COLO668 (cell line): ENCODE data around the gene DAAM1.

Experiments used
- DNase-seq: peaks from one replicate; lab custom pipeline; 2025; ENCODE audit not compliant: unreplicated experiment; lab: John Stamatoyannopoulos, UW

DAAM1 gene

DNA sequence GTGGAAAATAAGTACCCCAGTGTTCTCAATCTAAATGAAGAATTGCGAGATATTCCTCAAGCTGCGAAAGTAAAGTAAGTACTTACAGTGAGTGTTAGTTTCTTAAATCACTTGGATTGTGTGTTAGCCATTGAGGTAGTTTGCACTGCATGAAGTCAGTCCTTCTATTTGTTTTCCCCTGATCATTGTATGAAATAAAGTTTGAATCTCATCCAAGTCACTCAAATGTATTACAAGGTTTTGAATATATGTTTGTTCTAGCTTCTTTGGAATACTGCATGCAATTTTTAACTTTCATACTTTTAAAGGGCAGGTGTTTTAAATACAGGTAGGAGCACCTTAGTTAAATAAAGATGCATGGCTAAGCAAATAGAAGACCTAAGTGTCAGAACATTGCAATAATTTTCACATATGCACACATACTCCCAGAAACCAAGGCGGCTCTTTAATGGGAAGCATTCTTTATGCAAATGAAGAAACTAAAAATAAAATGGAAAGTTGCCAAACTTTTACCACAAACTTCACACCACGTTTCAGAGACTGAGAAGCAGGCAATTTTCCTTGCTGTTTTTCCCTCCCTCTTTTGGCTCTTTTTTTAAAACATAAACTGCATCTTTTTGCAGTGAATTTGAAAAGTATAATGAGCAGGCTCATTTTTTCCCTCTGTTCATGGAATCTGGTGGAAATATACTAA lies 171.1 kb downstream of the DAAM1 start:
- no peak for DNase-seq

DNA sequence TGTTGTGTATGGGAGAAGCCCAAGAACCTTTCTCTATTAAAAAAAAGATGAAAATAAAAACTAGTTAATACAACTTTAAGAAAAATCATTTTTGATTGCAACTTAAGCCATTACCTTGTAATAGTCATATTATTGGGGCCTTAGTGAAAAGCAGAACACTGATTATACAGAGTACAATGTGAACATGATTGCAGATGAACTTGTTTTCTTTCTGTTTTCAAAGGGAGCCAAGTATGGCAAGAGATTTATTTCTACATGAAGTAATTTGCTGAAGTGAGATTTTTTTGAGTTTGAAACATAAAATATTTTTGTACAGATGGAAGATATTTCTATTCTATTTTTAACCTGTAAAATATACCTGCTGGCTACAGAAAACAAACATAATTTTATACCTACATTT lies 171.8 kb downstream of the DAAM1 start:
- DNase-seq, result no peak

- peak; percentile 97 for DNase-seq
These were observed 172.7 kb downstream of the DAAM1 start for GRCh38 chr14:59360923-59361794.

GRCh38 chr14:59362513-59362912 lies 174.0 kb downstream of the DAAM1 start:
- no peak for DNase-seq

DNA sequence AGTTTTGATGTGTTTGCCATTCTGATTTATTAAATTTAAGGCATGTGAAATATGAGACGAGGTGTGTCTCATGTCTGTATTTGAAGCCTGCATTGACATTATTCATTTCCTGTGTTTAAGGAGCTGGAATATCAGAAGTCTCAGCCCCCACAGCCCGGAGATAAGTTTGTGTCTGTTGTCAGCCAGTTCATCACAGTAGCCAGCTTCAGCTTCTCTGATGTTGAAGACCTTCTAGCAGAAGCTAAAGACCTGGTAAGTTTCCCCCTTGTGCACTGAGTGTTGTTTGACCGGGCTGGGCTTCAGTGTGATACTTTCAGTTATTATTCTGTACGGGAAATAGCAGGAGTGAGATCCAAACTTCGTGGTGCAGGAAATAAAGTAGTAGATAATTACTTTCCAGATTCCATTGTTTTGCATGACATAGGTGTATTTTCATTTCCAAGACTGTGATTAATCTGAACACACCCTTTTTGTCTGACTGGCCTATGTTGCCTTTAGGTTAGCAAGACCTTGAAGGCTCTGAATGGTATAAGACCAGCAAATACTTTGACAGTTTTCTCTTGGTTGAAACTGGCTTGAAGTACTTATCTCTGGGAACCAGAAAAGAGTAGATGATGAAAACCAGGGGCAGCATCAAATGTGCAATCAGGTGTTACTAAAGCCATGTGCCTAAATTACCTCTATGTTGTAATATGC lies 175.2 kb downstream of the DAAM1 start:
- no peak for DNase-seq

- no peak for DNase-seq
These were observed 181.8 kb downstream of the DAAM1 start for GRCh38 chr14:59370158-59370742.

DNA sequence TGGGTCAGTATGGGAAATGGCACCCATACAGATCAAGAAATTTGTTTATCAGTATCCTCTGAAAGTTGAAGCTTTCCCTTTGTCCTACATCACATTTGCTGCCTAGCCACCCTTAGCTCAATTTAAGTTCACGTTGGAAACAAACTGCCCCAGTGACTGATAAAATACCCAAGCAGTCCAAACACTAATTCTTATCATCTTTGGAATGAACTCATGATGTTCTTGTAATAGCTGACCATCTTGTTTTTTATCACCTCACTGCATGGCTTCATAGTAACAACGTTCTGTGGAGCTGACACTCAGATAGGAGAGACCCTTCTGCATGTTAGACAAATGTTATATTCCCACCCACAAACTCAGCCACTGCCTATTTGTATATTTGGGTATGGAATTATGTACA lies 183.3 kb downstream of the DAAM1 start:
- no peak for DNase-seq

DNA sequence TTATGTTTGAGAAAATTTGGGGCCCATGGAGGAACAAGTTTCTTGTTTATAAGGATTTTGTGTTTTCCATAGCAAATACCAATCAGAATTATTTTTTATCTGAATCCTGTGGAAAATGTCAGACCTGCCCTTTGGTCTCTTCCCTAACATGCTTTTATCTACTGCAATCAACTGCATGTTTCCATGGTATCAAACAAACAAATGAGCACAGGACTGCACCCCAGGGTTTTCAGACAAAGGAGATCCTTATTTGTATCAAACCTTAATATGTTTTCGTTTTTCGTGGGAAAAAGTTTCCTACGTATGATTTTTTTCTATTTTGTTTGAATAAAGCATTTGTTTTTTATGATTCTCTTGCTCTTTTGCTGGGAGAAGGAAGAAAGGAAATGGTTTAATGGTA lies 185.6 kb downstream of the DAAM1 start:
- DNase-seq, result no peak

GRCh38 chr14:59376686-59377085 lies 188.2 kb downstream of the DAAM1 start:
- no peak for DNase-seq

GRCh38 chr14:59377491-59377890 lies 189.0 kb downstream of the DAAM1 start:
- no peak for DNase-seq

GRCh38 chr14:59377991-59378601 lies 189.6 kb downstream of the DAAM1 start:
- no peak for DNase-seq

GRCh38 chr14:59389936-59390335 lies 201.5 kb downstream of the DAAM1 start:
- DNase-seq, result no peak

GRCh38 chr14:59391388-59391787 lies 202.9 kb downstream of the DAAM1 start:
- no peak for DNase-seq

GRCh38 chr14:59394268-59394667 lies 205.8 kb downstream of the DAAM1 start:
- DNase-seq, result no peak

GRCh38 chr14:59395672-59396071 lies 207.2 kb downstream of the DAAM1 start:
- no peak for DNase-seq

DNA sequence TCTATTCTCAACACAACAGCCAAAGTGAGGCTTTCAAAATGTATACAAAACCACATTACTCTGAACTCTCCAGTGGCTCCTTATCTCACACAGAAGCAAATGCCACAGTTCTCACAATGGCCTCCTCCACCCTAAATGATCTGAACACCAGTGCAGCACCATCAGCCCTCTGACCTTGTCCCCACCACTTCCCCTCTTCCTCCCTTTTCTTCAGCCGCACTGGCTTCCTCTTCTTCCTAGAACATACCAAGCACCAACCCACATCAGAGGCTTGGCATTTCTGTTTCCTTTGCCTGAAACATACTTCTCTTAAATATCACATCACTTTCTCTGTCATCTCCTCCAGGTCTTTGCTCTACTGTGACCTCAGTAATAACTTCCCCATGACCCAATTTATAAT lies 210.4 kb downstream of the DAAM1 start:
- no peak for DNase-seq

GRCh38 chr14:59406454-59407245 lies 218.2 kb downstream of the DAAM1 start:
- DNase-seq, result no peak

DNA sequence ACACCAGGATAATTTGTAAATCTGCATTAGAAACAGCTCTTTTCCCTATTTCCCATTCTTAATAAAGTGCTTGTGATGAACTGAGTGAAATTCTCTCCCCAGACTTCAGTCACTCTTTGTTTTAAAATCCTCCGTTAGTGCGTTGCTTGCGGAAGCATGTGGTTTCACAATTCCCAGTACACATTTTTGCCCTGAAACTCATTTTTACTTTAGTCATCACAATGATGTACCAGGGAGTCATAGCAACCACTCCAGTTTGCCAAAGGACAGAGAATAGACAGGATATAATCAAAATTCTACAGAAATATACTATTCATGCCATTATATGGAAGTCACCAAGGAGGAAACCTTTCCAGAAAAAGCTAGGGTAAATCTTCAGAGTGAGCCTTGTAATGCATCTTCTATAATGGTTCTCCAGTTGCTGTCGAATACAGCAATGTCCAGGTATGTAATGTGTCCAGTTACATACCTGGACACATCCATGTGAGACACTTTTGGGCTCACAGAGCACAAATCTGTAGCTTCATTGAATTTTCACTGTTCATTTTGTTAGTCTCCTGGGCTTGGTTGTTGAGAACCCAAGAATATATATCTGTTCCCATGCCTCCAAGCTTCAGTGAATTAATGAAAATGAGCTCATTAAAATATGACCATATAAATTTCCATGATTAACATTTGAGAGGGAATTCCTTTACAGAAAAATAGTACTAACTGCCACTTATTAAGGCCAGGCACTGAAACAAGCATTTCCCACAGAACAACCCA lies 219.0 kb downstream of the DAAM1 start:
- no peak for DNase-seq

DNA sequence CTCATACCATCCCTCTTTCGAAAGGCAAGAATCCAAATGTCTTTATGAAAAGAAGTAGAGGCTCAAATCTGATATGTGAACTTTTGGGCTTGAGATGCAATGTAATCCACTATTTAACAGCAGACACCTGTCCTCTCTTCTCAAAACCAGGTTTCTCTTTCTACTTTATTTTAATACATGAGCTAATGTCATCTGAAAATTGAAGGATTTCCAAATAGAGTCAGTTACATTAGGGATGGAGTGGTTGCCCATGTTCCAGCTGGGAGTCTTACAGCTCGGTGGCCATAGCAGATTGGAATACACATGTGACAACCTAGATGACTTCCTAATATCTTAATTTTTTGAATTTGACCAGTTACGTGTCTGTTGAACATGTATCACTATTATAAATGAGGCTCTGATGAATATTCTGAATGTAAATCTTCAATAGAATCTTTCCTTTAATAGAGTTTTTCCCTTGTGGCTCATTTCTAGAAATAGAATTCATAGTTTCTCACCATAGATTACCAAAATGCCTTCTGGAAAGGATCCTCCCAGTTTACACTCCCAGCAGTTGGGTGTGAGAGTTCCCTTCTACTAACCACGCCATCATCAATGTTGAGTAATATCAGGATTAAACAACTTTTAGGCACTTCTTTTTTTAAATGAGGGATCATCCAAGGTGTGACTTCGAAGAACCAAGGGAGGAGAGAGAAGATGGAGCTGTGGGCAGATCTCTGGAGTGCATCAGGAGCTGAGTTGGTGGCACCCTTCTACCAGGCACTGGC lies 227.6 kb downstream of the DAAM1 start:
- no peak for DNase-seq
